ENCODE results near the gene IQCH. TPM values are rescaled to one million over a fixed set of nuclear protein-coding genes. Genes with fewer than 3 reads are reported as not detected.
A peak's percentile ranks its signal among the peaks of the same experiment; 100 is the strongest.

The IQCH gene
- total RNA-seq, 1 experiment from 2014 or later = 1.9 TPM

- ATAC-seq (no peak), DNase-seq (ENCODE audit: low spot score) (no peak)
- ChIA-PET CTCF (no interaction called here), POLR2A (no interaction called here)
- H3K27ac Mint-ChIP-seq = peak overlapping the region; percentile 6; the same call in 1 of the 2 replicates
- no peaks in the 10 kb centered on the region for H3K27me3 Mint-ChIP-seq (ENCODE audit: low read depth)
- peaks cover 4% of the 10 kb centered on the region for H3K36me3 Mint-ChIP-seq
- H3K4me1 Mint-ChIP-seq = no peaks in the 10 kb centered on the region
- no peaks in the 10 kb centered on the region for H3K9me3 Mint-ChIP-seq
- no peak overlapping the region for H3K4me3 Mint-ChIP-seq
- no peak for TF ChIP-seq ZNF232 (CRISPR knock-in tag; IDR thresholded peaks at IDR 0.05)
- TF ChIP-seq ZNF425 (CRISPR knock-in tag; conservative IDR thresholded peaks at IDR 0.05) = no peak
- no peak for TF ChIP-seq JAZF1 (CRISPR knock-in tag; IDR thresholded peaks at IDR 0.05)
- no peak for TF ChIP-seq E2F5 (CRISPR knock-in tag; IDR thresholded peaks at IDR 0.05)
- no peak for TF ChIP-seq MAX (CRISPR knock-in tag; IDR thresholded peaks at IDR 0.05)
- TF ChIP-seq ZNF396 (CRISPR knock-in tag; IDR thresholded peaks at IDR 0.05; ENCODE audit: borderline replicate concordance) = no peak
- TF ChIP-seq NFYB (CRISPR knock-in tag; conservative IDR thresholded peaks at IDR 0.05; ENCODE audit: low read depth) = no peak
- no peak for TF ChIP-seq IRF1 (CRISPR knock-in tag; IDR thresholded peaks at IDR 0.05)
- no peak for TF ChIP-seq HMGXB4 (CRISPR knock-in tag; IDR thresholded peaks at IDR 0.05)
- no peak for TF ChIP-seq CDX4 (CRISPR knock-in tag; IDR thresholded peaks at IDR 0.05; ENCODE audit: borderline replicate concordance)
- no peak for TF ChIP-seq AR (CRISPR knock-in tag; IDR thresholded peaks at IDR 0.05)
- no peak for TF ChIP-seq SOX15 (CRISPR knock-in tag; IDR thresholded peaks at IDR 0.05)
- no peak for TF ChIP-seq AFF4 (CRISPR knock-in tag; IDR thresholded peaks at IDR 0.05; ENCODE audit: borderline replicate concordance)
- no peak for TF ChIP-seq KAT7 (CRISPR knock-in tag; IDR thresholded peaks at IDR 0.05; ENCODE audit: borderline replicate concordance)
- TF ChIP-seq FOXK1 (CRISPR knock-in tag; IDR thresholded peaks at IDR 0.05) = no peak
- no peak for TF ChIP-seq GRHL2 (CRISPR knock-in tag; IDR thresholded peaks at IDR 0.05; ENCODE audit: insufficient replicate concordance, severe bottlenecking)
- TF ChIP-seq ATF2 (CRISPR knock-in tag; IDR thresholded peaks at IDR 0.05; ENCODE audit: borderline replicate concordance, low read depth) = no peak
These were observed 43.9 kb upstream of the IQCH start for GRCh38 chr15:67210555-67211168.
